ENCODE results near the gene GTF3C2.
"Not testable (repeated sequence)": the region's sequence is repeated elsewhere in the genome, so short reads cannot be mapped to it uniquely, and the experiment has no call there.

GTF3C2 gene

DNA sequence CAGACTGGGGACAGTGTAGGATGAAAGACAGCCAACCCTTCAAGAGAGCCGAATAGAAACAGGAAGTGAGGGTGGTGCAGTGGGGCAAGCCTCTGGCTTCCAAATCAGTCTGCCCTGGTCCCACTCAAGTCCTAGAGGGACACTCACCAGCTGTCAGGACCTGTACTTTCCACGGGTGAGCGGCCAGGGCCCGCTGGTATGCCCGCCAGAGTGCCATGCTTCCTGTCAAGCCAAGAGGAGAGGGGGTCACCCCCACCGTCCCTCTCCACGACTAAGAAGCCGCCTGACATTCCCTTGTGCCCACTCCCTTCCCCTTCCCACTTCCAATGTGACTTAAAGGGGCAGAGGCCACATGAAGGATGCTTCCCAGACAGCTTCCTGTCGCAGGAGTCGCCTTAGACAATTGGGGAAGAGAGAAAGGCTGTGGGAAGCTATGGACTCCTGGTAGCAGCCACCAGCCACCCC lies 34.2 kb downstream of the GTF3C2 start:
- H3K4me3 ChIP-seq (replicated peaks; ENCODE audit: insufficient read depth, low read length) = peak overlapping the region; percentile 81
- peak overlapping the region; percentile 93 for H3K27ac ChIP-seq (replicated peaks)
- H3K27me3 ChIP-seq (ENCODE audit: insufficient read depth, poor library complexity, severe bottlenecking) = no peaks in the 10 kb centered on the region
- peak; percentile 94 for TF ChIP-seq SPI1 (IDR thresholded peaks at IDR 0.05; ENCODE audit: borderline replicate concordance, low read depth)
- no peak for TF ChIP-seq GABPA (IDR thresholded peaks at IDR 0.05; ENCODE audit: low read depth)
- DNase-seq (ENCODE audit: low read depth in 1 of 2, low spot score in 1 of 2) = peak in 1 of 2 experiments; percentile 55

DNA sequence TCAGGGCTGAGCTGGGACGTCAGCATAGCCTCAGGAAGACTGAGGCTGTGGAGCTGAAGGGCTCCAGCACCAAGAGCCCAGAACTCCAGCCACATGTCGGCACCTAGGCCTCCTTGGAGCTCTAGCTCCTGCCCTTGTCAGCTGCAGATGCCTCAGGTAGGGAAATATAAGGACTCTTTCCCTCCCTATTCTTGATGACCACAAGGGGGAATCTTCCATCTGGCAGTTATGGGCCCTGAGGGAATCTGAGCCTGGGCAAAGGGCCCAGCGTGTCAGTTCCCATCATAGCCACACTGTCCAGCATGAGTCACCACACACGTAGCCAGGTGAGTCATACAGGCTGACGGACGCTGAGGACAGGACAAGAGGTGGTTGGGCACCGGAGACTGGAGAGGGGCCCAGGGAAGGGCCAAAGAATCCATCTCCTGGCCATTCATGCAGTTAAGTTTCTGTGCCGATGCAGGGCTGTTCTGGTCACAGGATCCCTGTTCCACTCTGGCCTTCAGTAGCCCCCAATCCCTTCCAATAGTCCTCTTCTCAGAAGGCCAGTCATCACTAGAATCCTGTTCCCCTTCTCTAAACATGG lies 35.5 kb downstream of the GTF3C2 start:
- Histone ChIP-seq H3K27ac (replicated peaks) (no peak overlapping the region; the same call in 1 of the 2 replicates), H3K4me3 (replicated peaks; ENCODE audit: insufficient read depth, low read length) (no peak overlapping the region), H3K27me3 (ENCODE audit: insufficient read depth, poor library complexity, severe bottlenecking) (no peaks in the 10 kb centered on the region)
- DNase-seq (ENCODE audit: low read depth in 1 of 2, low spot score in 1 of 2) = peak in 1 of 2 experiments; percentile 49
- TF ChIP-seq, protein P1, sequence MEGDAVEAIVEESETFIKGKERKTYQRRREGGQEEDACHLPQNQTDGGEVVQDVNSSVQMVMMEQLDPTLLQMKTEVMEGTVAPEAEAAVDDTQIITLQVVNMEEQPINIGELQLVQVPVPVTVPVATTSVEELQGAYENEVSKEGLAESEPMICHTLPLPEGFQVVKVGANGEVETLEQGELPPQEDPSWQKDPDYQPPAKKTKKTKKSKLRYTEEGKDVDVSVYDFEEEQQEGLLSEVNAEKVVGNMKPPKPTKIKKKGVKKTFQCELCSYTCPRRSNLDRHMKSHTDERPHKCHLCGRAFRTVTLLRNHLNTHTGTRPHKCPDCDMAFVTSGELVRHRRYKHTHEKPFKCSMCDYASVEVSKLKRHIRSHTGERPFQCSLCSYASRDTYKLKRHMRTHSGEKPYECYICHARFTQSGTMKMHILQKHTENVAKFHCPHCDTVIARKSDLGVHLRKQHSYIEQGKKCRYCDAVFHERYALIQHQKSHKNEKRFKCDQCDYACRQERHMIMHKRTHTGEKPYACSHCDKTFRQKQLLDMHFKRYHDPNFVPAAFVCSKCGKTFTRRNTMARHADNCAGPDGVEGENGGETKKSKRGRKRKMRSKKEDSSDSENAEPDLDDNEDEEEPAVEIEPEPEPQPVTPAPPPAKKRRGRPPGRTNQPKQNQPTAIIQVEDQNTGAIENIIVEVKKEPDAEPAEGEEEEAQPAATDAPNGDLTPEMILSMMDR (IDR thresholded peaks at IDR 0.05; ENCODE audit: insufficient read depth, low read length) = no peak
- TF ChIP-seq, protein P2, sequence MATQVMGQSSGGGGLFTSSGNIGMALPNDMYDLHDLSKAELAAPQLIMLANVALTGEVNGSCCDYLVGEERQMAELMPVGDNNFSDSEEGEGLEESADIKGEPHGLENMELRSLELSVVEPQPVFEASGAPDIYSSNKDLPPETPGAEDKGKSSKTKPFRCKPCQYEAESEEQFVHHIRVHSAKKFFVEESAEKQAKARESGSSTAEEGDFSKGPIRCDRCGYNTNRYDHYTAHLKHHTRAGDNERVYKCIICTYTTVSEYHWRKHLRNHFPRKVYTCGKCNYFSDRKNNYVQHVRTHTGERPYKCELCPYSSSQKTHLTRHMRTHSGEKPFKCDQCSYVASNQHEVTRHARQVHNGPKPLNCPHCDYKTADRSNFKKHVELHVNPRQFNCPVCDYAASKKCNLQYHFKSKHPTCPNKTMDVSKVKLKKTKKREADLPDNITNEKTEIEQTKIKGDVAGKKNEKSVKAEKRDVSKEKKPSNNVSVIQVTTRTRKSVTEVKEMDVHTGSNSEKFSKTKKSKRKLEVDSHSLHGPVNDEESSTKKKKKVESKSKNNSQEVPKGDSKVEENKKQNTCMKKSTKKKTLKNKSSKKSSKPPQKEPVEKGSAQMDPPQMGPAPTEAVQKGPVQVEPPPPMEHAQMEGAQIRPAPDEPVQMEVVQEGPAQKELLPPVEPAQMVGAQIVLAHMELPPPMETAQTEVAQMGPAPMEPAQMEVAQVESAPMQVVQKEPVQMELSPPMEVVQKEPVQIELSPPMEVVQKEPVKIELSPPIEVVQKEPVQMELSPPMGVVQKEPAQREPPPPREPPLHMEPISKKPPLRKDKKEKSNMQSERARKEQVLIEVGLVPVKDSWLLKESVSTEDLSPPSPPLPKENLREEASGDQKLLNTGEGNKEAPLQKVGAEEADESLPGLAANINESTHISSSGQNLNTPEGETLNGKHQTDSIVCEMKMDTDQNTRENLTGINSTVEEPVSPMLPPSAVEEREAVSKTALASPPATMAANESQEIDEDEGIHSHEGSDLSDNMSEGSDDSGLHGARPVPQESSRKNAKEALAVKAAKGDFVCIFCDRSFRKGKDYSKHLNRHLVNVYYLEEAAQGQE (IDR thresholded peaks at IDR 0.05; ENCODE audit: insufficient replicate concordance, low read depth) = no peak
- no peak for TF ChIP-seq POLR2AphosphoS5 (IDR thresholded peaks at IDR 0.05; ENCODE audit: low read depth)
- no peak for TF ChIP-seq GABPA (IDR thresholded peaks at IDR 0.05; ENCODE audit: low read depth)
- no peak for TF ChIP-seq SPI1 (IDR thresholded peaks at IDR 0.05; ENCODE audit: borderline replicate concordance, low read depth)

DNA sequence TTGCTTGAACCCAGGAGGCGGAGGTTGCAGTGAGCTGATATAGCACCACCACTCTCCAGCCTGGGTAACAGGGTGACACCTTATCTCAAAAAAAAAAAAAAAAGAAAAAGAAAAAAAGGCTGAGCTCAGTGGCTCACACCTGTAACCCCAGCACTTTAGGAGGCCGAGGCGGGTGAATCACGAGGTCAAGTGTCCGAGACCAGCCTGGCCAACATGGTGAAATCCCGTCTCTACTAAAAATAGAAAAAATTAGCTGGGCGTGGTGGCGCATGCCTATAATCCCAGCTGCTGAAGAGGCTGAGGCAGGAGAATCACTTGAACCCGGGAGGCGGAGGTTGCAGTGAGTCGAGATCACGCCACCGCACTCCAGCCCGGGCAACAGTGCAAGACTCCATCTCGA lies 36.7 kb downstream of the GTF3C2 start:
- H3K27me3 ChIP-seq (ENCODE audit: insufficient read depth, poor library complexity, severe bottlenecking); H3K27ac ChIP-seq (replicated peaks); H3K4me3 ChIP-seq (replicated peaks; ENCODE audit: insufficient read depth, low read length); DNase-seq (ENCODE audit: low read depth in 1 of 2, low spot score in 1 of 2): not testable (repeated sequence)

DNA sequence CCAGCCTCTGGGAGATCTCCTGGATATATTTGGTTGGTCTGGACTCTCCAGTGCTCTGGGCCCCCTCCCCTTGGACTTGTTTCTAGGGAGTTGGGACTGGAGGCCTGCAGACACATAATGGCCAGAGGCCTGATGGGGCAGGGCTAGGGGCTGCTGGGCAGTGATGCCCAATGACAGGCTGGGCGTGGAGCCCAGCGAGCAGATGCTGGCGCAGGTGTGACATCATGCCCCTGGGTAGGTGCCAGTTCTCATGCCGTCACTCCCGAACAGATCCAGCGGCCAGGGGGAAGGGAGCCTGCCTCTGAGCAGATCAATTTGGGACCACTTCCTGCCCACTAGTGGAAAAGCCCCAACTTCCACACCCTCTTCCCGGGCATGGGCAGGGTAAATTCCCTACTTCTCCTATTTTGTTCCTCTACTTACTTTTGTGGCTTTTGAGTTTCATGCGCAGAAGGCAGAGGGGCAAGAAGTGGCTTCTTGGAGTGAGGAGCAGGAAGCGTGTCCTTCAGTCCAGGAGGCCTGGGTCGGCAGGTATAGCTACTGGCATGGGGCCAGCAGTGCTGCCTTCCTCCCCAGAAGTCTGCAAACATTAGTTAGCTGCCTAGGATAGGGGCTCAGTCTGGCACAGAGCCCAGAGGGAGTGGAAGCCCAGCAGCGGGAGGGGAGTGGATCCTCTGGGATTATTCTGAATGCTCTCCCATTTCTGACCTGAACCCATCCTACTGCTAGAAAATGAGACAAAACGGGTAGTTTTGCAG lies 39.7 kb downstream of the GTF3C2 start:
- H3K27me3 ChIP-seq (ENCODE audit: insufficient read depth, poor library complexity, severe bottlenecking) = no peaks in the 10 kb centered on the region
- no peak for TF ChIP-seq GABPA (IDR thresholded peaks at IDR 0.05; ENCODE audit: low read depth)
- no peak for TF ChIP-seq POLR2AphosphoS5 (IDR thresholded peaks at IDR 0.05; ENCODE audit: low read depth)
- TF ChIP-seq, protein P2 (IDR thresholded peaks at IDR 0.05; ENCODE audit: insufficient replicate concordance, low read depth) = no peak
- no peak for TF ChIP-seq SPI1 (IDR thresholded peaks at IDR 0.05; ENCODE audit: borderline replicate concordance, low read depth)
- TF ChIP-seq, protein P1 (IDR thresholded peaks at IDR 0.05; ENCODE audit: insufficient read depth, low read length) = no peak
- no peak for DNase-seq (ENCODE audit: low read depth in 1 of 2, low spot score in 1 of 2)
- H3K27ac ChIP-seq (replicated peaks) = no peak overlapping the region
- no peak overlapping the region for H3K4me3 ChIP-seq (replicated peaks; ENCODE audit: insufficient read depth, low read length)
